ENCODE data around the gene TPSG1.

TPSG1 gene

GRCh38 chr16:1221628-1222552 lies 3.2 kb downstream of the TPSG1 start:
- H3K4me3 ChIP-seq (ENCODE audit: low read length), result no peak overlapping the region
- H3K36me3 ChIP-seq (ENCODE audit: control insufficient read depth, insufficient read depth, low read length), result peaks cover 16% of the 10 kb centered on the region
- no peak overlapping the region for H3K9ac ChIP-seq (ENCODE audit: low read length)
- H3K27ac ChIP-seq (ENCODE audit: low read depth, low read length), result no peak overlapping the region
- no peaks in the 10 kb centered on the region for H3K27me3 ChIP-seq (ENCODE audit: control insufficient read depth, insufficient read depth, low read length)
- H3K4me1 ChIP-seq (ENCODE audit: control insufficient read depth, insufficient read depth, low read length), result no peaks in the 10 kb centered on the region

GRCh38 chr16:1220841-1221627 lies 4.0 kb downstream of the TPSG1 start:
- Histone ChIP-seq H3K4me3 (ENCODE audit: low read length) (no peak overlapping the region), H3K27ac (ENCODE audit: low read depth, low read length) (no peak overlapping the region), H3K27me3 (ENCODE audit: control insufficient read depth, insufficient read depth, low read length) (no peaks in the 10 kb centered on the region), H3K36me3 (ENCODE audit: control insufficient read depth, insufficient read depth, low read length) (peaks cover 19% of the 10 kb centered on the region), H3K4me1 (ENCODE audit: control insufficient read depth, insufficient read depth, low read length) (no peaks in the 10 kb centered on the region), H3K9ac (ENCODE audit: low read length) (no peak overlapping the region)

- H3K36me3 ChIP-seq (ENCODE audit: control insufficient read depth, insufficient read depth, low read length), result peaks cover 22% of the 10 kb centered on the region
- no peaks in the 10 kb centered on the region for H3K4me1 ChIP-seq (ENCODE audit: control insufficient read depth, insufficient read depth, low read length)
- H3K27ac ChIP-seq (ENCODE audit: low read depth, low read length), result no peak overlapping the region
- H3K4me3 ChIP-seq (ENCODE audit: low read length), result no peak overlapping the region
- no peaks in the 10 kb centered on the region for H3K27me3 ChIP-seq (ENCODE audit: control insufficient read depth, insufficient read depth, low read length)
- no peak overlapping the region for H3K9ac ChIP-seq (ENCODE audit: low read length)
Observed at GRCh38 chr16:1220098-1220728, 4.9 kb downstream of the TPSG1 start.

- Histone ChIP-seq H3K4me3 (ENCODE audit: low read length) (no peak overlapping the region), H3K27me3 (ENCODE audit: control insufficient read depth, insufficient read depth, low read length) (no peaks in the 10 kb centered on the region), H3K9ac (ENCODE audit: low read length) (no peak overlapping the region), H3K36me3 (ENCODE audit: control insufficient read depth, insufficient read depth, low read length) (peaks cover 22% of the 10 kb centered on the region), H3K4me1 (ENCODE audit: control insufficient read depth, insufficient read depth, low read length) (no peaks in the 10 kb centered on the region), H3K27ac (ENCODE audit: low read depth, low read length) (no peak overlapping the region)
Observed at GRCh38 chr16:1218930-1219611, 6.0 kb downstream of the TPSG1 start.

- H3K27me3 ChIP-seq (ENCODE audit: control insufficient read depth, insufficient read depth, low read length), result no peaks in the 10 kb centered on the region
- H3K36me3 ChIP-seq (ENCODE audit: control insufficient read depth, insufficient read depth, low read length), result peaks cover 22% of the 10 kb centered on the region
- no peaks in the 10 kb centered on the region for H3K4me1 ChIP-seq (ENCODE audit: control insufficient read depth, insufficient read depth, low read length)
- no peak overlapping the region for H3K4me3 ChIP-seq (ENCODE audit: low read length)
- no peak overlapping the region for H3K9ac ChIP-seq (ENCODE audit: low read length)
- H3K27ac ChIP-seq (ENCODE audit: low read depth, low read length), result no peak overlapping the region
Observed at GRCh38 chr16:1218061-1218929, 6.8 kb downstream of the TPSG1 start.

- peaks cover 22% of the 10 kb centered on the region for H3K36me3 ChIP-seq (ENCODE audit: control insufficient read depth, insufficient read depth, low read length)
- no peaks in the 10 kb centered on the region for H3K27me3 ChIP-seq (ENCODE audit: control insufficient read depth, insufficient read depth, low read length)
- no peak overlapping the region for H3K4me3 ChIP-seq (ENCODE audit: low read length)
- no peak overlapping the region for H3K9ac ChIP-seq (ENCODE audit: low read length)
- no peaks in the 10 kb centered on the region for H3K4me1 ChIP-seq (ENCODE audit: control insufficient read depth, insufficient read depth, low read length)
- H3K27ac ChIP-seq (ENCODE audit: low read depth, low read length), result no peak overlapping the region
Observed at GRCh38 chr16:1217526-1217925, 7.5 kb downstream of the TPSG1 start.

- Histone ChIP-seq H3K27me3 (ENCODE audit: control insufficient read depth, insufficient read depth, low read length) (no peaks in the 10 kb centered on the region), H3K4me3 (ENCODE audit: low read length) (no peak overlapping the region), H3K27ac (ENCODE audit: low read depth, low read length) (no peak overlapping the region), H3K4me1 (ENCODE audit: control insufficient read depth, insufficient read depth, low read length) (no peaks in the 10 kb centered on the region), H3K9ac (ENCODE audit: low read length) (no peak overlapping the region), H3K36me3 (ENCODE audit: control insufficient read depth, insufficient read depth, low read length) (peaks cover 20% of the 10 kb centered on the region)
Observed at GRCh38 chr16:1216681-1217400, 8.2 kb downstream of the TPSG1 start.

GRCh38 chr16:1216296-1216619 lies 8.8 kb downstream of the TPSG1 start:
- Histone ChIP-seq H3K4me3 (ENCODE audit: low read length) (no peak overlapping the region), H3K27ac (ENCODE audit: low read depth, low read length) (no peak overlapping the region), H3K36me3 (ENCODE audit: control insufficient read depth, insufficient read depth, low read length) (peaks cover 20% of the 10 kb centered on the region), H3K27me3 (ENCODE audit: control insufficient read depth, insufficient read depth, low read length) (no peaks in the 10 kb centered on the region), H3K4me1 (ENCODE audit: control insufficient read depth, insufficient read depth, low read length) (no peaks in the 10 kb centered on the region), H3K9ac (ENCODE audit: low read length) (no peak overlapping the region)

GRCh38 chr16:1215574-1216295 lies 9.3 kb downstream of the TPSG1 start:
- H3K9ac ChIP-seq (ENCODE audit: low read length), result no peak overlapping the region
- no peaks in the 10 kb centered on the region for H3K27me3 ChIP-seq (ENCODE audit: control insufficient read depth, insufficient read depth, low read length)
- no peaks in the 10 kb centered on the region for H3K4me1 ChIP-seq (ENCODE audit: control insufficient read depth, insufficient read depth, low read length)
- no peak overlapping the region for H3K27ac ChIP-seq (ENCODE audit: low read depth, low read length)
- H3K36me3 ChIP-seq (ENCODE audit: control insufficient read depth, insufficient read depth, low read length), result peaks cover 18% of the 10 kb centered on the region
- no peak overlapping the region for H3K4me3 ChIP-seq (ENCODE audit: low read length)

- Histone ChIP-seq H3K4me1 (ENCODE audit: control insufficient read depth, insufficient read depth, low read length) (no peaks in the 10 kb centered on the region), H3K4me3 (ENCODE audit: low read length) (no peak overlapping the region), H3K9ac (ENCODE audit: low read length) (no peak overlapping the region), H3K36me3 (ENCODE audit: control insufficient read depth, insufficient read depth, low read length) (peaks cover 16% of the 10 kb centered on the region), H3K27me3 (ENCODE audit: control insufficient read depth, insufficient read depth, low read length) (no peaks in the 10 kb centered on the region), H3K27ac (ENCODE audit: low read depth, low read length) (no peak overlapping the region)
Observed at GRCh38 chr16:1214719-1215118, 10.3 kb downstream of the TPSG1 start.
